CD8-positive, alpha-beta memory T cell (primary cell): ENCODE results near the gene STRA8. TPM values are rescaled to one million over a fixed set of nuclear protein-coding genes. Genes with fewer than 3 reads are reported as not detected.

ENCODE experiments used
- CTCF ChIA-PET: fragments of 350-600 bp; sonication (Branson Sonifier 250); formaldehyde crosslinking; loops from one replicate; lab custom pipeline; 2021; ENCODE audit warnings: antibody characterized with exemption; lab: Charles Lee
- POLR2A ChIA-PET: fragments of 350-600 bp; sonication (Branson Sonifier 250); formaldehyde crosslinking; loops from one replicate; lab custom pipeline; 2021; ENCODE audit warnings: antibody characterized with exemption; lab: Charles Lee
- DNase-seq, 5 donors: peaks; one replicate each; pipeline versions ENCODE4 v3.0.0 to v3.0.0-alpha.2; 2020 to 2022; ENCODE audit warnings: mixed read lengths in 1 of 5
- H3K27ac ChIP-seq: one replicate; pipeline ENCODE4 v1.7.0; 2013; ENCODE audit warnings: low read depth, mild to moderate bottlenecking, low read length, moderate library complexity
- H3K27me3 ChIP-seq: 2 replicates; pipeline ENCODE4 v1.7.0; 2013; ENCODE audit warnings: low read length, mild to moderate bottlenecking; ENCODE audit not compliant: insufficient read depth, poor library complexity, severe bottlenecking
- H3K36me3 ChIP-seq: 2 replicates; pipeline ENCODE4 v1.7.0; 2013; ENCODE audit warnings: mild to moderate bottlenecking, low read length, moderate library complexity; ENCODE audit not compliant: insufficient read depth
- H3K4me1 ChIP-seq: 2 replicates; pipeline ENCODE4 v1.7.0; 2013; ENCODE audit warnings: mild to moderate bottlenecking, low read length, moderate library complexity; ENCODE audit not compliant: insufficient read depth
- H3K4me3 ChIP-seq: 2 replicates; pipeline ENCODE4 v1.7.0; 2013; ENCODE audit warnings: mild to moderate bottlenecking, low read length
- H3K9me3 ChIP-seq: 2 replicates; pipeline ENCODE4 v1.7.0; 2013; ENCODE audit warnings: mild to moderate bottlenecking, low read length
- H3K27ac Mint-ChIP-seq, 8 donors: one replicate each; pipeline ENCODE4 v1.8.0; 2020 to 2021; ENCODE audit warnings: mixed read lengths in 8 of 8, mild to moderate bottlenecking in 6 of 8, inconsistent platforms in 3 of 8, moderate library complexity in 3 of 8
- H3K27me3 Mint-ChIP-seq, 2 donors: one replicate each; pipeline ENCODE4 v1.8.0; 2020 to 2021; ENCODE audit warnings: mixed read lengths in 2 of 2, mild to moderate bottlenecking in 1 of 2, moderate library complexity in 1 of 2
- H3K36me3 Mint-ChIP-seq, 3 donors: one replicate each; pipeline ENCODE4 v1.8.0; 2020 to 2021; ENCODE audit warnings: mixed read lengths in 3 of 3, inconsistent platforms in 1 of 3, mild to moderate bottlenecking in 1 of 3
- H3K4me1 Mint-ChIP-seq, 3 donors: one replicate each; pipeline ENCODE4 v1.8.0; 2020 to 2021; ENCODE audit warnings: mixed read lengths in 3 of 3, inconsistent platforms in 1 of 3, mild to moderate bottlenecking in 1 of 3
- H3K4me3 Mint-ChIP-seq, 7 donors: one replicate each; pipeline ENCODE4 v1.8.0; 2020 to 2021; ENCODE audit warnings: mixed read lengths in 7 of 7, mild to moderate bottlenecking in 6 of 7, moderate library complexity in 4 of 7, inconsistent platforms in 2 of 7
- H3K9me3 Mint-ChIP-seq, 5 donors: one replicate each; pipeline ENCODE4 v1.8.0; 2020 to 2022; ENCODE audit warnings: mixed read lengths in 5 of 5, mild to moderate bottlenecking in 3 of 5, moderate library complexity in 2 of 5, inconsistent platforms in 1 of 5
- polyA plus RNA-seq: library from polyadenylated mRNA; unstranded; fragments of 300-500 nt; fragmentation: Illumina TruSeq; gene quantifications from one replicate; pipeline ENCODE4 v1.2.3, GENCODE V29; 2021
- total RNA-seq, 2 experiments: library from RNA; stranded (reverse); gene quantifications; one replicate each; pipeline ENCODE4 v1.2.3, GENCODE V29; 2021

Gene STRA8
- total and polyA plus RNA-seq, 3 experiments from 2014 or later: not detected

DNA sequence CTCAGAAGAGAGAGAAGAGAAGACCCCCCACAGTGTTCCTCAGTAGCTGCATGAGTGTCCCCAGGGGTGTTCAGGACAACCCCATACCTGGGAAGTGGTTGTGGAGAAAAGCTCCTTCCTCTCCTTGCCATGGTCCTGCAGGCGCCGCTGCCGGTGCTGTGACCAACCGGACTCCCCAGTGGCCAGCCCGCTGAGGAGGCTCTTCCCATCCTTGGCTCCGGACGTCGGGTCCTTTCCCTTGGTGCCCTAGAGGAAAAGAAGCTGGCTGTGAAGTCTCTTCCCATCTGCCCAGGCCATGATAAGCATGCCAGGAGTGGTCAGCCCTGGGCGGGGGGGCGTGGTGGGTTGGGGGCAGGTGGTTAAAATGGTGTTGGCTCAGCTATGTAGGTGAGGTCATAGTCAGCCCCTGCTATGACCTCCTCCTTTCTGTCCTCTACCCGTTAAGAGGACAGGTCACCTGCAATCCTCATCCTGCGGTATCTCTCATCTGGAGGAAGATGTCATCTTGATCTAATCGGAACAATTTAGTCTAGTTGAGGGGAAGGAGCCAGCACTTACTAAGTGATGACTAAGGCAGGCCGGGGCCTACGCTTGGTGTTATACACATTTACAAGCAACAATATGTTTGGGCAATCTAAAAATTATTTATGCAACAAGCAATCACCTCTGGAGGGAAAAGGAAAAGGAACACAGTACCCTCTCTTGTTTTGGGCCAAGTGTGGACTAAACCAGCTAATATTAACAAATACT is 35.6 kb upstream of the STRA8 start:
- Mint-ChIP-seq H3K9me3 (no peaks in the 10 kb centered on the region), H3K4me3 (no peak overlapping the region), H3K36me3 (peaks cover 8 to 95% (median 30%) of the 10 kb centered on the region in 3 donors), H3K27ac (no peak overlapping the region), H3K4me1 (peaks cover 5 to 24% (median 13%) of the 10 kb centered on the region in 3 donors), H3K27me3 (no peaks in the 10 kb centered on the region)
- no peaks in the 10 kb centered on the region for H3K9me3 ChIP-seq
- H3K27me3 ChIP-seq: no peaks in the 10 kb centered on the region
- no peak overlapping the region for H3K27ac ChIP-seq
- H3K4me3 ChIP-seq: no peak overlapping the region
- ChIA-PET CTCF (interaction anchor here (0.9 to 1.2 kb wide), 2 partner anchors 10 to 13 kb away, joined by 3 read pairs; partner anchors contain the start of gene WDR91), POLR2A (interaction anchor here (0.7 kb wide), 1 partner anchor 10 kb away, joined by 3 read pairs; no protein-coding TSS in a partner anchor)
- DNase-seq: no peak
- no peaks in the 10 kb centered on the region for H3K4me1 ChIP-seq
- H3K36me3 ChIP-seq: peaks cover 22% of the 10 kb centered on the region

DNA sequence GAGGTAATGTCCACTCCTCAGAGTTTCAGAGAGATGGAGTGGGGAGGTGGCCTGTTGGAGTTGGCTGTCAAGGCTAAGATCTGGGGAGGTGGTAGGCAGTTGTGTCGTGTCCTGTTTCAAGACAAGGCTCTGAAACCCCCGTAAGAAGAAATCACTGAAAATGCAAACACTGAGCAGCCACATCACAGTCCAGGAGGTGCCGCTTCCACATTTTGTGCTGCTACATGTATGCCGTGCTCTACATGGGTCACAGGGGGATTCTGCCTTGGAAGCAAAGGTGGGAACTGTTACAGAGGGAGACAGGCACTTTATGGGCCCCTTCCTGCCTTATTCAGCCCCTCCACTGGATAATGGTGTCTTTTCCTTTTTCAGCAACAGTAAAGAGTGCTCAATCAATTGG is 34.2 kb upstream of the STRA8 start:
- Histone ChIP-seq H3K27ac (no peak overlapping the region), H3K9me3 (no peaks in the 10 kb centered on the region), H3K4me3 (no peak overlapping the region), H3K27me3 (no peaks in the 10 kb centered on the region), H3K4me1 (no peaks in the 10 kb centered on the region), H3K36me3 (peaks cover 35% of the 10 kb centered on the region)
- H3K4me1 Mint-ChIP-seq: peaks cover 11 to 32% (median 19%) of the 10 kb centered on the region in 3 donors
- DNase-seq: no peak
- peaks cover 4 to 94% (median 25%) of the 10 kb centered on the region in 3 donors for H3K36me3 Mint-ChIP-seq
- no peaks in the 10 kb centered on the region for H3K27me3 Mint-ChIP-seq
- POLR2A ChIA-PET: no interaction called here
- CTCF ChIA-PET: no interaction called here
- no peak overlapping the region for H3K4me3 Mint-ChIP-seq
- H3K27ac Mint-ChIP-seq: no peak overlapping the region
- no peaks in the 10 kb centered on the region for H3K9me3 Mint-ChIP-seq

GRCh38 chr7:135200821-135201331 is 32.8 kb upstream of the STRA8 start:
- H3K27me3 ChIP-seq: no peaks in the 10 kb centered on the region
- DNase-seq: no peak
- Mint-ChIP-seq H3K4me1 (peaks cover 12 to 40% (median 19%) of the 10 kb centered on the region in 3 donors), H3K27me3 (no peaks in the 10 kb centered on the region), H3K9me3 (no peaks in the 10 kb centered on the region), H3K27ac (peak overlapping the region in 1 of 8 donors; percentile 65), H3K4me3 (no peak overlapping the region), H3K36me3 (peaks cover 4 to 91% (median 25%) of the 10 kb centered on the region in 3 donors)
- CTCF ChIA-PET: interaction anchor here (1.3 kb wide), 1 partner anchor 10 kb away, joined by 4 read pairs; the partner anchor contains the start of gene WDR91
- H3K27ac ChIP-seq: no peak overlapping the region
- no peaks in the 10 kb centered on the region for H3K9me3 ChIP-seq
- H3K4me3 ChIP-seq: no peak overlapping the region
- H3K36me3 ChIP-seq: peaks cover 33% of the 10 kb centered on the region
- POLR2A ChIA-PET: no interaction called here
- no peaks in the 10 kb centered on the region for H3K4me1 ChIP-seq

DNA sequence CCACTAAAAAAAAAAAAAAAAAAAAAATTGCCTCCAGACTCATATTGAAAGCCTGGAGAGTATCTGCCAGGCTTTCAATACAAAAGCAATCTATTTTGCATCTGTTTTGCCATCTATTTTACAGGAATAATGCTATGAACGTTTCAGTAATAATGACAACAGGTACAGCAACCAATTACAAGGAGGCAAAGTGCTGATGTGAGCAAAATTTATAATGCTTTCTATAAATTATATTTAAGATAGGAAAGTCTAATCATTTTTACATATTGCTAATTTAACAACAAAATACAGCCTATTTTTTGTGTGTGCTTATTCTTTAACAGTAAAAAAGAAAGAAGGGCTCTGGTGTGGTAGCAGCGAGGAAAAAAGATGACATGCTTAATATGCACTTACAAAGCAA is 32.3 kb upstream of the STRA8 start:
- POLR2A ChIA-PET: no interaction called here
- no peaks in the 10 kb centered on the region for H3K4me1 ChIP-seq
- peaks cover 33% of the 10 kb centered on the region for H3K36me3 ChIP-seq
- H3K27ac ChIP-seq: no peak overlapping the region
- H3K36me3 Mint-ChIP-seq: peaks cover 4 to 91% (median 27%) of the 10 kb centered on the region in 3 donors
- peaks cover 12 to 41% (median 19%) of the 10 kb centered on the region in 3 donors for H3K4me1 Mint-ChIP-seq
- no peak overlapping the region for H3K4me3 Mint-ChIP-seq
- CTCF ChIA-PET: interaction anchor here (1.3 kb wide), 1 partner anchor 10 kb away, joined by 4 read pairs; the partner anchor contains the start of gene WDR91
- H3K9me3 Mint-ChIP-seq: no peaks in the 10 kb centered on the region
- no peak for DNase-seq
- no peaks in the 10 kb centered on the region for H3K9me3 ChIP-seq
- no peaks in the 10 kb centered on the region for H3K27me3 Mint-ChIP-seq
- no peak overlapping the region for H3K27ac Mint-ChIP-seq
- no peak overlapping the region for H3K4me3 ChIP-seq
- H3K27me3 ChIP-seq: no peaks in the 10 kb centered on the region

GRCh38 chr7:135204341-135204749 is 29.3 kb upstream of the STRA8 start:
- Histone ChIP-seq H3K4me3 (no peak overlapping the region), H3K27me3 (no peaks in the 10 kb centered on the region), H3K27ac (no peak overlapping the region), H3K4me1 (peaks cover 9% of the 10 kb centered on the region), H3K36me3 (peaks cover 27% of the 10 kb centered on the region), H3K9me3 (no peaks in the 10 kb centered on the region)
- H3K27me3 Mint-ChIP-seq: no peaks in the 10 kb centered on the region
- peaks cover 25 to 66% (median 40%) of the 10 kb centered on the region in 3 donors for H3K4me1 Mint-ChIP-seq
- ChIA-PET CTCF (no interaction called here), POLR2A (no interaction called here)
- no peaks in the 10 kb centered on the region for H3K9me3 Mint-ChIP-seq
- no peak overlapping the region for H3K4me3 Mint-ChIP-seq
- peaks cover 4 to 76% (median 23%) of the 10 kb centered on the region in 3 donors for H3K36me3 Mint-ChIP-seq
- H3K27ac Mint-ChIP-seq: no peak overlapping the region
- no peak for DNase-seq

GRCh38 chr7:135204876-135205275 is 28.8 kb upstream of the STRA8 start:
- CTCF ChIA-PET: interaction anchor here (1.3 kb wide), 1 partner anchor 218 kb away, joined by 4 read pairs; no protein-coding TSS in a partner anchor
- peaks cover 27% of the 10 kb centered on the region for H3K36me3 ChIP-seq
- H3K9me3 ChIP-seq: no peaks in the 10 kb centered on the region
- H3K4me1 ChIP-seq: peaks cover 9% of the 10 kb centered on the region
- Mint-ChIP-seq H3K36me3 (peaks cover 4 to 71% (median 21%) of the 10 kb centered on the region in 3 donors), H3K9me3 (no peaks in the 10 kb centered on the region), H3K4me1 (peaks cover 25 to 71% (median 40%) of the 10 kb centered on the region in 3 donors), H3K27ac (peak overlapping the region in 2 of 8 donors; percentile 64 to 79), H3K27me3 (no peaks in the 10 kb centered on the region), H3K4me3 (no peak overlapping the region)
- no peaks in the 10 kb centered on the region for H3K27me3 ChIP-seq
- POLR2A ChIA-PET: no interaction called here
- H3K27ac ChIP-seq: no peak overlapping the region
- no peak for DNase-seq
- no peak overlapping the region for H3K4me3 ChIP-seq

DNA sequence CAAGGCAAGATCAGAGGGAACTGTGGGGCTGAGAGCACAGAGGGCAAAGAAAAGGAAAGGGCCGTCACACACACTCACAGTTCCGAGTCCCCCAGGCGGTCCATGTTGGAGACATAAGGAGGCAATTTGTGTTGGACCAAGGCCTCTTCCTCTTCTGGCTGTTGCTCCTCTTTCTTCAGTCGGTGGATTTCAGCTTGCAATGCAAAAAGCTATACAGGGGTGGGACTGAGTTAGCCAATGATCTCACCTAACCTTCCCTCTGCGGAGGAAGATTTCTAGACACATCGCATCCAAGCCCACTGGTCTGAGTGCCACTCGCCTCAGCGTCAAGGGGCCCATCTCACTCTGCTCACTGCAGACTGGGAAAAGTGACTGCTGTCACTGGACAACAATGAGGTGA is 27.8 kb upstream of the STRA8 start:
- POLR2A ChIA-PET: interaction anchor here (0.8 kb wide), 1 partner anchor 480 kb away, joined by 3 read pairs; no protein-coding TSS in a partner anchor
- no peak overlapping the region for H3K4me3 ChIP-seq
- Mint-ChIP-seq H3K9me3 (no peaks in the 10 kb centered on the region), H3K27ac (peak overlapping the region in 1 of 8 donors; percentile 71), H3K4me3 (no peak overlapping the region), H3K27me3 (no peaks in the 10 kb centered on the region), H3K36me3 (peaks cover 4 to 66% (median 21%) of the 10 kb centered on the region in 3 donors), H3K4me1 (peaks cover 33 to 76% (median 47%) of the 10 kb centered on the region in 3 donors)
- CTCF ChIA-PET: interaction anchor here (0.5 to 1.3 kb wide), 3 partner anchors 35 to 220 kb away, joined by 3 to 4 read pairs (median 3); partner anchors contain the start of gene AGBL3
- H3K9me3 ChIP-seq: no peaks in the 10 kb centered on the region
- no peaks in the 10 kb centered on the region for H3K27me3 ChIP-seq
- H3K27ac ChIP-seq: no peak overlapping the region
- no peak for DNase-seq
- H3K4me1 ChIP-seq: peaks cover 15% of the 10 kb centered on the region
- H3K36me3 ChIP-seq: peaks cover 21% of the 10 kb centered on the region
